ENCODE data around the gene PPP1R1A. TPM values are rescaled to one million over a fixed set of nuclear protein-coding genes. Genes with fewer than 3 reads are reported as not detected.

PPP1R1A gene
- total RNA-seq (2014; rRNA removed; shearing (Covaris generic)), result not detected in 2 replicates

GRCh38 chr12:54588110-54588889 is at the start of gene PPP1R1A:
Gene PPP1R1A (minus strand): TSS chr12:54588659. CDS start chr12:54588488, 171 bp downstream.
- no peaks in the 10 kb centered on the region for H3K9me3 ChIP-seq (replicated peaks)
- no peak for DNase-seq
- H3K4me1 ChIP-seq, result no peaks in the 10 kb centered on the region
- H3K4me3 ChIP-seq, result no peak within 1 kb of the TSS
- H3K27me3 ChIP-seq, result peaks cover 7% of the 10 kb centered on the region; the same call in 1 of the 2 replicates
- no peaks in the 10 kb centered on the region for H3K36me3 ChIP-seq
- H3K27ac ChIP-seq, result no peak within 1 kb of the TSS

- no peak for DNase-seq
- no peaks in the 10 kb centered on the region for H3K36me3 ChIP-seq
- no peak within 1 kb of the TSS for H3K4me3 ChIP-seq
- no peaks in the 10 kb centered on the region for H3K4me1 ChIP-seq
- peaks cover 3% of the 10 kb centered on the region; the same call in 1 of the 2 replicates for H3K27me3 ChIP-seq
- no peak within 1 kb of the TSS for H3K27ac ChIP-seq
- 0 out of 2 replicates have a peak, but pooled peaks cover 3% of the 10 kb centered on the region for H3K9me3 ChIP-seq (replicated peaks)
These were observed 46.3 kb upstream of the PPP1R1A start, which contains the start of gene LACRT for GRCh38 chr12:54634795-54635194. Gene LACRT (minus strand): TSS chr12:54634895. CDS start chr12:54634841, 54 bp downstream.

GRCh38 chr12:54631988-54632728 is 43.7 kb upstream of the PPP1R1A start:
- Histone ChIP-seq H3K9me3 (replicated peaks) (no peaks in the 10 kb centered on the region), H3K36me3 (no peaks in the 10 kb centered on the region), H3K4me1 (no peaks in the 10 kb centered on the region), H3K27ac (no peak overlapping the region), H3K4me3 (no peak overlapping the region), H3K27me3 (peaks cover 3% of the 10 kb centered on the region; the same call in 1 of the 2 replicates)
- DNase-seq, result no peak

GRCh38 chr12:54631551-54631950 is 43.1 kb upstream of the PPP1R1A start:
- H3K4me1 ChIP-seq, result no peaks in the 10 kb centered on the region
- no peaks in the 10 kb centered on the region for H3K9me3 ChIP-seq (replicated peaks)
- H3K27ac ChIP-seq, result no peak overlapping the region
- DNase-seq, result no peak
- no peaks in the 10 kb centered on the region for H3K36me3 ChIP-seq
- H3K4me3 ChIP-seq, result no peak overlapping the region
- H3K27me3 ChIP-seq, result peaks cover 3% of the 10 kb centered on the region; the same call in 1 of the 2 replicates

GRCh38 chr12:54629925-54630324 is 41.5 kb upstream of the PPP1R1A start:
- no peaks in the 10 kb centered on the region for H3K9me3 ChIP-seq (replicated peaks)

GRCh38 chr12:54628186-54628846 is 39.9 kb upstream of the PPP1R1A start:
- no peak for DNase-seq
- Histone ChIP-seq H3K4me1 (no peaks in the 10 kb centered on the region), H3K36me3 (no peaks in the 10 kb centered on the region), H3K4me3 (no peak overlapping the region), H3K9me3 (replicated peaks) (no peaks in the 10 kb centered on the region), H3K27ac (no peak overlapping the region), H3K27me3 (peaks cover 3% of the 10 kb centered on the region; the same call in 1 of the 2 replicates)

More at GRCh38 chr12:54629925-54630324, 41.5 kb upstream of the PPP1R1A start:
- peaks cover 3% of the 10 kb centered on the region; the same call in 1 of the 2 replicates for H3K27me3 ChIP-seq
- no peak for DNase-seq
- no peaks in the 10 kb centered on the region for H3K4me1 ChIP-seq
- H3K4me3 ChIP-seq, result no peak overlapping the region
- H3K27ac ChIP-seq, result no peak overlapping the region
- H3K36me3 ChIP-seq, result no peaks in the 10 kb centered on the region

GRCh38 chr12:54627304-54627703 is 38.8 kb upstream of the PPP1R1A start:
- H3K9me3 ChIP-seq (replicated peaks), result no peaks in the 10 kb centered on the region
- H3K27ac ChIP-seq, result no peak overlapping the region
- H3K27me3 ChIP-seq, result 0 out of 2 replicates have a peak, but pooled peaks cover 2% of the 10 kb centered on the region
- H3K4me1 ChIP-seq, result no peaks in the 10 kb centered on the region
- no peak for DNase-seq
- H3K36me3 ChIP-seq, result no peaks in the 10 kb centered on the region
- H3K4me3 ChIP-seq, result no peak overlapping the region

- H3K4me1 ChIP-seq, result no peaks in the 10 kb centered on the region
- no peaks in the 10 kb centered on the region for H3K27me3 ChIP-seq
- no peaks in the 10 kb centered on the region for H3K36me3 ChIP-seq
- DNase-seq, result no peak
- H3K27ac ChIP-seq, result no peak overlapping the region
- H3K9me3 ChIP-seq (replicated peaks), result no peaks in the 10 kb centered on the region
- H3K4me3 ChIP-seq, result no peak overlapping the region
These were observed 37.1 kb upstream of the PPP1R1A start for GRCh38 chr12:54625598-54625997.

- H3K27ac ChIP-seq, result no peak overlapping the region
- H3K4me3 ChIP-seq, result no peak overlapping the region
- H3K36me3 ChIP-seq, result no peaks in the 10 kb centered on the region
- no peak for DNase-seq
- H3K27me3 ChIP-seq, result no peaks in the 10 kb centered on the region
- no peaks in the 10 kb centered on the region for H3K9me3 ChIP-seq (replicated peaks)
- H3K4me1 ChIP-seq, result no peaks in the 10 kb centered on the region
These were observed 36.1 kb upstream of the PPP1R1A start for GRCh38 chr12:54624315-54625279.

GRCh38 chr12:54622463-54623183 is 34.2 kb upstream of the PPP1R1A start:
- no peak for DNase-seq
- H3K4me1 ChIP-seq, result no peaks in the 10 kb centered on the region
- H3K4me3 ChIP-seq, result no peak overlapping the region
- H3K27ac ChIP-seq, result no peak overlapping the region
- H3K27me3 ChIP-seq, result no peaks in the 10 kb centered on the region
- no peaks in the 10 kb centered on the region for H3K9me3 ChIP-seq (replicated peaks)
- H3K36me3 ChIP-seq, result no peaks in the 10 kb centered on the region

- no peak for DNase-seq
- no peak overlapping the region for H3K4me3 ChIP-seq
- H3K27ac ChIP-seq, result no peak overlapping the region
- H3K27me3 ChIP-seq, result no peaks in the 10 kb centered on the region
- H3K9me3 ChIP-seq (replicated peaks), result no peaks in the 10 kb centered on the region
- no peaks in the 10 kb centered on the region for H3K36me3 ChIP-seq
- H3K4me1 ChIP-seq, result no peaks in the 10 kb centered on the region
These were observed 28.6 kb upstream of the PPP1R1A start for GRCh38 chr12:54616933-54617680.

GRCh38 chr12:54612225-54612750 is 23.8 kb upstream of the PPP1R1A start:
- no peak overlapping the region for H3K27ac ChIP-seq
- no peaks in the 10 kb centered on the region; the same call in 1 of the 2 replicates for H3K27me3 ChIP-seq
- no peaks in the 10 kb centered on the region for H3K4me1 ChIP-seq
- H3K4me3 ChIP-seq, result no peak overlapping the region
- no peak for DNase-seq
- no peaks in the 10 kb centered on the region for H3K9me3 ChIP-seq (replicated peaks)
- no peaks in the 10 kb centered on the region for H3K36me3 ChIP-seq
